ENCODE measurements around the gene ALAS2.

GRCh38 chrX:55028611-55029010, 2.2 kb downstream of the ALAS2 start:
- TF ChIP-seq ZNF677 (tag by site-specific recombination; IDR thresholded peaks at IDR 0.05) (no peak), CTCF (tag by site-specific recombination; IDR thresholded peaks at IDR 0.05) (no peak), ZNF16 (tag by site-specific recombination; IDR thresholded peaks at IDR 0.05; ENCODE audit: low read depth) (no peak), ZNF596 (tag by site-specific recombination; IDR thresholded peaks at IDR 0.05) (no peak), ZNF211 (tag by site-specific recombination; IDR thresholded peaks at IDR 0.05; ENCODE audit: low read depth) (no peak)
- TF ChIP-seq, protein P1, sequence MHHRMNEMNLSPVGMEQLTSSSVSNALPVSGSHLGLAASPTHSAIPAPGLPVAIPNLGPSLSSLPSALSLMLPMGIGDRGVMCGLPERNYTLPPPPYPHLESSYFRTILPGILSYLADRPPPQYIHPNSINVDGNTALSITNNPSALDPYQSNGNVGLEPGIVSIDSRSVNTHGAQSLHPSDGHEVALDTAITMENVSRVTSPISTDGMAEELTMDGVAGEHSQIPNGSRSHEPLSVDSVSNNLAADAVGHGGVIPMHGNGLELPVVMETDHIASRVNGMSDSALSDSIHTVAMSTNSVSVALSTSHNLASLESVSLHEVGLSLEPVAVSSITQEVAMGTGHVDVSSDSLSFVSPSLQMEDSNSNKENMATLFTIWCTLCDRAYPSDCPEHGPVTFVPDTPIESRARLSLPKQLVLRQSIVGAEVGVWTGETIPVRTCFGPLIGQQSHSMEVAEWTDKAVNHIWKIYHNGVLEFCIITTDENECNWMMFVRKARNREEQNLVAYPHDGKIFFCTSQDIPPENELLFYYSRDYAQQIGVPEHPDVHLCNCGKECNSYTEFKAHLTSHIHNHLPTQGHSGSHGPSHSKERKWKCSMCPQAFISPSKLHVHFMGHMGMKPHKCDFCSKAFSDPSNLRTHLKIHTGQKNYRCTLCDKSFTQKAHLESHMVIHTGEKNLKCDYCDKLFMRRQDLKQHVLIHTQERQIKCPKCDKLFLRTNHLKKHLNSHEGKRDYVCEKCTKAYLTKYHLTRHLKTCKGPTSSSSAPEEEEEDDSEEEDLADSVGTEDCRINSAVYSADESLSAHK (tag by site-specific recombination; IDR thresholded peaks at IDR 0.05): no peak
